T-cell (primary cell): ENCODE measurements around the gene LIPT1. TPM values are rescaled to one million over a fixed set of nuclear protein-coding genes. Genes with fewer than 3 reads are reported as not detected.

Experiments used
- ATAC-seq, 4 experiments: fragments of 200-7000 bp in 3 of 4; fragments of 150-1000 bp in 1 of 4; cut with Tn5 transposase; replicated peaks in 1 of 4; 1 replicate in 3 of 4; 2 replicates in 1 of 4; pipeline ENCODE4 v1.10.0; 2021; ENCODE audit warnings: moderate library complexity in 3 of 4, mild to moderate bottlenecking in 2 of 4, moderate number of reproducible peaks in 1 of 4
- CTCF ChIA-PET, 2 donors: fragments of 300-600 bp; sonication (Branson Sonifier 250); formaldehyde crosslinking; loops; one replicate each; lab custom pipeline; 2022; ENCODE audit warnings: antibody characterized with exemption in 2 of 2; lab: Charles Lee
- POLR2A ChIA-PET, 2 donors: fragments of 300-600 bp; sonication (Branson Sonifier 250); formaldehyde crosslinking; loops; one replicate each; lab custom pipeline; 2022; ENCODE audit warnings: antibody characterized with exemption in 2 of 2; lab: Charles Lee
- DNase-seq, 35 experiments: peaks; one replicate each; pipeline versions ENCODE4 v3.0.0 to v3.0.0-alpha.2; 2013 to 2023
- H3K27ac ChIP-seq: one replicate; pipeline ENCODE4 v1.5.1; 2013; ENCODE audit warnings: low read length
- H3K27me3 ChIP-seq, 2 experiments: replicated peaks in 1 of 2; 1 replicate in 1 of 2; 2 replicates in 1 of 2; pipeline versions ENCODE4 v1.6.1 to v1.7.0; 2013; ENCODE audit warnings: low read length in 1 of 2, mixed read lengths in 1 of 2; ENCODE audit not compliant: control insufficient read depth in 2 of 2, insufficient read depth in 2 of 2; ENCODE audit errors: extremely low read depth in 1 of 2
- H3K36me3 ChIP-seq, 2 donors: 1 replicate in 1 of 2; 2 replicates in 1 of 2; pipeline versions ENCODE4 v1.6.1 to v1.7.0; 2013; ENCODE audit warnings: low read length in 1 of 2; ENCODE audit not compliant: control insufficient read depth in 2 of 2, insufficient read depth in 1 of 2; ENCODE audit errors: extremely low read depth in 1 of 2
- H3K4me1 ChIP-seq, 2 experiments: 1 replicate in 1 of 2; 2 replicates in 1 of 2; pipeline versions ENCODE4 v1.6.1 to v1.7.0; 2013; ENCODE audit warnings: low read length in 2 of 2, mixed read lengths in 1 of 2; ENCODE audit not compliant: insufficient read depth in 2 of 2, control insufficient read depth in 1 of 2; ENCODE audit errors: extremely low read depth in 1 of 2
- H3K4me3 ChIP-seq, 2 donors: 1 replicate in 1 of 2; 2 replicates in 1 of 2; pipeline versions ENCODE4 v1.5.1 to v1.7.0; 2013; ENCODE audit warnings: mild to moderate bottlenecking in 2 of 2, low read length in 1 of 2, moderate library complexity in 1 of 2; ENCODE audit not compliant: control insufficient read depth in 1 of 2; ENCODE audit errors: extremely low read depth in 1 of 2
- H3K9me3 ChIP-seq: 2 replicates; pipeline ENCODE4 v1.7.0; 2013
- H3K27ac Mint-ChIP-seq, 2 donors: one replicate each; pipeline ENCODE4 v1.8.0; 2020 to 2021; ENCODE audit warnings: mild to moderate bottlenecking in 2 of 2, mixed read lengths in 2 of 2
- H3K27me3 Mint-ChIP-seq, 2 donors: one replicate each; pipeline ENCODE4 v1.8.0; 2021 to 2022; ENCODE audit warnings: mixed read lengths in 2 of 2
- H3K36me3 Mint-ChIP-seq: one replicate; pipeline ENCODE4 v1.8.0; 2021; ENCODE audit warnings: mixed read lengths
- H3K4me1 Mint-ChIP-seq, 3 donors: one replicate each; pipeline ENCODE4 v1.8.0; 2020 to 2022; ENCODE audit warnings: mixed read lengths in 3 of 3, mild to moderate bottlenecking in 1 of 3
- H3K4me3 Mint-ChIP-seq, 3 donors: one replicate each; pipeline ENCODE4 v1.8.0; 2020 to 2022; ENCODE audit warnings: mild to moderate bottlenecking in 3 of 3, mixed read lengths in 3 of 3, moderate library complexity in 3 of 3
- H3K9me3 Mint-ChIP-seq, 3 donors: one replicate each; pipeline ENCODE4 v1.8.0; 2020 to 2022; ENCODE audit warnings: mixed read lengths in 3 of 3
- WGBS: methylation state at CpG from one replicate; pipeline ENCODE4 v1.1.5; 2013; ENCODE audit warnings: missing lambda C conversion rate; ENCODE audit not compliant: insufficient coverage; 5-methylcytosine and 5-hydroxymethylcytosine counted together
- total RNA-seq, 35 experiments: library from RNA in 6 of 35; stranded (reverse) in 6 of 35; fragments of 120-200 nt in 1 of 35; gene quantifications; one replicate each; pipeline versions ENCODE4 v1.2.1 to v1.2.4 and lab custom pipeline; 2013 to 2026

Gene LIPT1
- total RNA-seq, 5 donors from 2014 or later (not counting 1 experiment from before 2014, with no cell fraction given): 12.4 to 17.6 (median 13.7) TPM

DNA sequence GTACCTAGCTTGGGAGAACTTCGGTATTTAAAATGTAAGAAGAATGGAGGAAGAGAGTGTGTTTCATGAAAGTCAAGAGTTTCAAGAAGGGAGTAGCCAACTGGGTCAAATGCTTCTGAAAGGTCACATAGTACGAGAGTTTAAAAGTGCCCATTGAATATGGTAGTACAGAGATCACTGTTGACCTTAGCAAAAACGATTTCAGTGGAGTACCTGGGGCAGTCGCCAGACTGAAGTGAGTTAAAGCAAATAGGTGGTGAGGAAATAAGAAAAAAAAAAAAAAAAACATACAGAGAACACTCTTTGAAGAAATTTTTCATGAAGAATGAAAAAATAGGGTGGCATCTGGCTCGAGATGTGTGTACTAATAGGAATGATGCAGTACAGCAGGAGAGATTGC is 11.5 kb downstream of the LIPT1 start:
- no peaks in the 10 kb centered on the region for H3K9me3 Mint-ChIP-seq
- no peak overlapping the region for H3K4me3 Mint-ChIP-seq
- peak overlapping the region in 1 of 2 donors; percentile 3 for H3K27ac Mint-ChIP-seq
- H3K4me1 ChIP-seq: no peaks in the 10 kb centered on the region
- H3K9me3 ChIP-seq: no peaks in the 10 kb centered on the region
- H3K27me3 Mint-ChIP-seq: no peaks in the 10 kb centered on the region
- H3K27ac ChIP-seq: no peak overlapping the region
- ATAC-seq (no peak), DNase-seq (no peak)
- ChIA-PET POLR2A (no interaction called here), CTCF (interaction anchor here (0.5 to 1.4 kb wide), 6 partner anchors 9 to 342 kb away, joined by 3 to 4 read pairs (median 3); partner anchors contain the start of gene C2orf15 (in 1 of the 2))
- H3K36me3 Mint-ChIP-seq: peaks cover 49% of the 10 kb centered on the region
- 66% methylated on average over 3 of the region's 5 CpGs for WGBS
- H3K4me3 ChIP-seq: no peak overlapping the region
- peaks cover 0 to 47% of the 10 kb centered on the region in 2 donors for H3K36me3 ChIP-seq
- no peaks in the 10 kb centered on the region for H3K27me3 ChIP-seq
- H3K4me1 Mint-ChIP-seq: peaks cover 7 to 16% (median 12%) of the 10 kb centered on the region in 3 donors

DNA sequence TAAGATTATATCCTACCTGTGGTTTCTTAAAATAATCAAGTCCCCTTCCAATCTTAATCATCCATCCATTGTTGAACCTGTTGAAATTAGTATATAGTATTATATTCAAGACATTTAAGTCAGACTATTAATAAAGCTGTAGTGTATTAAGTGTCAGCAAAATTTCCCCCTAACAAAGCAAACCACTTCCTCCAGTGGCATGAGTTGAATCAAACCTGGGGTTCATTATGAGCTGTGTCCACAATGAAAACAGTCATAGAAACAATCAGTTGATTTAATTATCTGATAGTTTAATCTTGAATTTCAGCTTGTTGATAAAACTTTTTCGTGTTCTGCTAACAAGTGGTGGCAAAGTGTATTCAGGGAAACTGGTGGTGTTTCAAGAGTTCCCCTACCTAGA is 14.8 kb downstream of the LIPT1 start:
- Histone ChIP-seq H3K4me3 (no peak overlapping the region), H3K4me1 (peaks cover 0 to 2% of the 10 kb centered on the region in 2 experiments), H3K27me3 (no peaks in the 10 kb centered on the region), H3K36me3 (peaks cover 0 to 60% of the 10 kb centered on the region in 2 donors), H3K9me3 (no peaks in the 10 kb centered on the region), H3K27ac (no peak overlapping the region)
- Mint-ChIP-seq H3K27me3 (no peaks in the 10 kb centered on the region), H3K9me3 (no peaks in the 10 kb centered on the region), H3K4me1 (peaks cover 13 to 24% (median 16%) of the 10 kb centered on the region in 3 donors), H3K36me3 (peaks cover 36% of the 10 kb centered on the region), H3K4me3 (no peak overlapping the region), H3K27ac (no peak overlapping the region)
- ChIA-PET CTCF (interaction anchor here in 1 of 2 donors (0.6 kb wide), 1 partner anchor 21 kb away, joined by 3 read pairs; no protein-coding TSS in a partner anchor), POLR2A (no interaction called here)
- no CpG with 5 or more reads among the region's 1 CpG for WGBS
- no peak for ATAC-seq
- no peak for DNase-seq

DNA sequence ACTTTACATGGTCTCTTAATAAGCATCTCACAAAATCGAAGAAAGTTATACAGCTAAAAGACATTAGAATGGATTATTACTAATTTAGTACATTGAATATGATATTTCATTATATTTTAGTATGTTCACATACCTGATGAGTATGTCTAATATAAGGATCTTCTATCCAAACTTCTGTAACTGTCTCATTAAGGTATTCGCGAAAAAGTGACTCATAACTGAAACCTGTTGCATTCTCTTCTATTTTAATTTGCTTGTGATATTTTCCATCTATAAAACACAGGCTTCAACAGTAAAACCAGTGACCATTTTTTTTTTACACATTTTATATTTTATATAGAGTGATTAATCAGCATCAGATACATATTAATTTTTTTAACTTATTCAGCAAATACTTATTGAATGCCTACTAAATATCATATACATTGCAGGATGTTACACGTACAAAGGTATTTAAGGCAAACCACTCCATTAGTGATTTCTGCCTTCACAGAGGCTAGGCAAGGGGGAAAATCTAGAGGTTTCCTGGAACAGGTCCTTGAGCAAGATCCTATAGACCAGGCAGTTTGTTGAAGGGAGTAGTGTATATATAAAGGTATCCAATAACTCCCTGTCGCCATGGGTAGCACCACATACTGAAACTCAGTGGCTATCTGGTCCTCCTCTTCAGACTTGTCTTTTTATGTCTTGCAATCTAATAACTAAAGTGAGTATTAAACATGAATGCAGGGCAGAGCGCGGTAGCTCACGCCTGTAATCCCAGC is 16.8 kb downstream of the LIPT1 start:
- POLR2A ChIA-PET: interaction anchor here (0.5 kb wide), 2 partner anchors 438 to 565 kb away, joined by 4 read pairs; no protein-coding TSS in a partner anchor

DNA sequence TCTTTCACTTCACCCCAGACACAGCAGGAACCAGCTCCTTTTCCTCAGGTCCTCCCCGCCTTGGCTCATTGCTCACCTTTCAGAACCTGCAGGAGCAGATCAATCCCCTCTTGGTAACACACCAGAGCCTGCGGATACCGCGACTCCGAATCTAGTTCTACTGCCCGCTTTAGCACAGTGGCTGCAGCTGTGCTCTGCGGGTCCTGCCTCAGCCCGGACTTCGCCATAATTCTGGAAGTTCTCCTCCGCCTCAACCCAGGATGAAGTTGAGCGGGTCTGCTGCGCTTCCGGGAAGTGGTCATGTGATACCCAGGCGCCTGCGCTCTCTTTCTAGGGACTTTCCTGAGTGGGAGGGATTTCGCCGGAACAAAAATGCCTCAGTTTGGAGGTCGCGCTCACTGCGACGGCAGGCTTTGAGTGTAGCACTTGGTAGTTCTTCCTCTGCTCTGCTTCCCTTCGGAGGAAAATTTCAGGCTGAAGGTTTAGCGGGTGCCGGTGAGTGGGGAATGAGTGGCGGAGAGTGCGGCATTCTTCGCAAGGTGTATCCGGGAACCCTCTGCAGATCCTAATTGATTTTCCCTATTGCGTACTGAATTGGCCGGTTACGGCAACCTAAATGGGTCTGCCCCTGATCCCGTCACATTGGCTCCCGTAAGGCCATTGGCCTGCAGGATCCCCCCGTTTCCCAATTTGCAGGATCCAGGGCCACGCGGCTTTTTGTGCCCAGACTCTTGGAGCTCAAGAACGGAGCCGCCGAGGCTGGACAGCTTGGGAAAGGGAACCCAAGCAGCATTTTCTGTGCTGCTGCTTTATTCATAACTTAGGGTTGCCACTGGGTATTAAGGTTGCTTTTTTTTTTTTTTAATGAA is 26.2 kb downstream of the LIPT1 start, which contains the start of the genes MITD1 and MRPL30:
MITD1 (minus strand) TSS at position 304 of the 869 bp plus-strand sequence; CDS start at position 227, 77 bp downstream.
MRPL30 (plus strand) TSS at position 430 of the 869 bp plus-strand sequence. CDS start 5,020 bp downstream, outside the sequence.
- Mint-ChIP-seq H3K4me1 (peaks cover 61 to 75% (median 72%) of the 10 kb centered on the region in 3 donors), H3K27ac (peak within 1 kb of the TSS; percentile 97 to 98), H3K4me3 (peak within 1 kb of the TSS; percentile 92 to 99 (median 95)), H3K36me3 (peaks cover 7% of the 10 kb centered on the region), H3K27me3 (no peaks in the 10 kb centered on the region), H3K9me3 (no peaks in the 10 kb centered on the region)
- Histone ChIP-seq H3K36me3 (peaks cover 0 to 11% of the 10 kb centered on the region in 2 donors), H3K4me3 (peak within 1 kb of the TSS; percentile 89 to 99), H3K27me3 (no peaks in the 10 kb centered on the region), H3K9me3 (no peaks in the 10 kb centered on the region), H3K4me1 (peaks cover 24 to 27% of the 10 kb centered on the region in 2 experiments), H3K27ac (peak within 1 kb of the TSS; percentile 82)
- CTCF ChIA-PET: interaction anchor here (0.6 to 1.8 kb wide), 9 partner anchors 14 to 532 kb away, joined by 3 to 10 read pairs (median 5); partner anchors contain the start of genes C2orf15 (in 1 of the 2), EIF5B (in 1 of the 2), LIPT1 (in 1 of the 2) and REV1 (in 1 of the 2)
- 0% methylated on average over 39 of the region's 39 CpGs for WGBS
- ATAC-seq (peak; percentile 94 to 96 (median 96)), DNase-seq (peak; percentile 82 to 96 (median 88))
- POLR2A ChIA-PET: interaction anchor here (0.5 to 1.2 kb wide), 5 partner anchors 14 to 39 kb away, joined by 3 to 7 read pairs (median 4); partner anchors contain the start of genes LIPT1 (in 1 of the 2) and TSGA10 (in 1 of the 2)

More for the DNA sequence above, 16.8 kb downstream of the LIPT1 start:
- Mint-ChIP-seq H3K9me3 (no peaks in the 10 kb centered on the region), H3K36me3 (peaks cover 28% of the 10 kb centered on the region), H3K4me3 (no peak overlapping the region), H3K4me1 (peaks cover 23 to 38% (median 29%) of the 10 kb centered on the region in 3 donors), H3K27ac (no peak overlapping the region), H3K27me3 (no peaks in the 10 kb centered on the region)
- peaks cover 0 to 45% of the 10 kb centered on the region in 2 donors for H3K36me3 ChIP-seq
- WGBS: no CpG with 5 or more reads among the region's 8 CpGs
- peaks cover 0 to 2% of the 10 kb centered on the region in 2 experiments for H3K4me1 ChIP-seq
- no peaks in the 10 kb centered on the region for H3K27me3 ChIP-seq
- H3K9me3 ChIP-seq: no peaks in the 10 kb centered on the region
- H3K4me3 ChIP-seq: no peak overlapping the region
- CTCF ChIA-PET: no interaction called here
- H3K27ac ChIP-seq: no peak overlapping the region
- DNase-seq (no peak), ATAC-seq (no peak)

DNA sequence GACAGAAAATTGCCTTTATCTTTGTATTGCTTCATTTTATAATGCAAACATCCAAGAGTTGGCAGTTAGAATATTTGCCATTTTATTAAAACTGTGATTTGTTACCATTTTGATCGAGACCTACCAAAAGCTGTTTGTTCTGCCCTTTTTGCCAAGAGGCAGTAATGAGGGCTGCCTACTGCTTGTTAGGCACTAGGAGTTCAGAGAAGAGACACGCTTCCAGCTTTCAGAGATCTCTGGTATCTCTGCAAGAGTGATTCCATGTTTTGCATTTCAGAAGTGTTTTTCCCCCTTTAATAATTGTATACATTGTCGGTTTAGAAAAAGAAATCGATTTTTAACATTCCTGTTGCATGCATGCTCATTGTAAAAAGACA is 26.8 kb downstream of the LIPT1 start:
- no peak overlapping the region for H3K27ac ChIP-seq
- H3K9me3 Mint-ChIP-seq: no peaks in the 10 kb centered on the region
- ChIA-PET CTCF (interaction anchor here in 1 of 2 donors (0.6 kb wide), 1 partner anchor 18 kb away, joined by 3 read pairs; no protein-coding TSS in a partner anchor), POLR2A (interaction anchor here in 1 of 2 donors (0.9 kb wide), 1 partner anchor 26 kb away, joined by 4 read pairs; no protein-coding TSS in a partner anchor)
- H3K4me3 ChIP-seq: peak overlapping the region; percentile 89 to 99
- 0% methylated on average over 1 of the region's 4 CpGs for WGBS
- H3K4me1 Mint-ChIP-seq: peaks cover 61 to 74% (median 71%) of the 10 kb centered on the region in 3 donors
- DNase-seq (no peak), ATAC-seq (no peak)
- peak overlapping the region in 1 of 2 donors; percentile 97 for H3K27ac Mint-ChIP-seq
- H3K4me3 Mint-ChIP-seq: peak overlapping the region; percentile 92 to 99 (median 95)
- no peaks in the 10 kb centered on the region for H3K9me3 ChIP-seq
- peaks cover 24 to 27% of the 10 kb centered on the region in 2 experiments for H3K4me1 ChIP-seq
- H3K27me3 Mint-ChIP-seq: no peaks in the 10 kb centered on the region
- peaks cover 7% of the 10 kb centered on the region for H3K36me3 Mint-ChIP-seq
- peaks cover 0 to 11% of the 10 kb centered on the region in 2 donors for H3K36me3 ChIP-seq
- no peaks in the 10 kb centered on the region for H3K27me3 ChIP-seq
